NOMO-1 treated with dmso at 0.1 percent for 144 hours (cell line): Measurements from ENCODE around the gene TIE1.

ENCODE experiments used
- DNase-seq: peaks from one replicate; lab custom pipeline; 2025; ENCODE audit not compliant: unreplicated experiment; lab: John Stamatoyannopoulos, UW

TIE1 gene

GRCh38 chr1:43311521-43311920 lies 10.7 kb downstream of the TIE1 start:
- no peak for DNase-seq

- DNase-seq: no peak
Observed at GRCh38 chr1:43312212-43312623, 11.4 kb downstream of the TIE1 start.

GRCh38 chr1:43312663-43313515 lies 12.1 kb downstream of the TIE1 start:
- DNase-seq: no peak

- no peak for DNase-seq
Observed at GRCh38 chr1:43313771-43314170, 13.0 kb downstream of the TIE1 start.

- no peak for DNase-seq
Observed at GRCh38 chr1:43314233-43314632, 13.5 kb downstream of the TIE1 start.

GRCh38 chr1:43315481-43315880 lies 14.7 kb downstream of the TIE1 start:
- no peak for DNase-seq

- no peak for DNase-seq
Observed at GRCh38 chr1:43315963-43316737, 15.4 kb downstream of the TIE1 start.

- no peak for DNase-seq
Observed at GRCh38 chr1:43316738-43317520, 16.1 kb downstream of the TIE1 start.

- no peak for DNase-seq
Observed at GRCh38 chr1:43317817-43318471, 17.2 kb downstream of the TIE1 start.

GRCh38 chr1:43318831-43319230 lies 18.0 kb downstream of the TIE1 start:
- no peak for DNase-seq

- no peak for DNase-seq
Observed at GRCh38 chr1:43319288-43319687, 18.5 kb downstream of the TIE1 start.

- no peak for DNase-seq
Observed at GRCh38 chr1:43319766-43320165, 19.0 kb downstream of the TIE1 start.

GRCh38 chr1:43321331-43321891 lies 20.6 kb downstream of the TIE1 start:
- no peak for DNase-seq

GRCh38 chr1:43322506-43322905 lies 21.7 kb downstream of the TIE1 start:
- DNase-seq: no peak

GRCh38 chr1:43324810-43325209 lies 24.0 kb downstream of the TIE1 start:
- DNase-seq: no peak

- DNase-seq: no peak
Observed at GRCh38 chr1:43325381-43325780, 24.6 kb downstream of the TIE1 start.

- no peak for DNase-seq
Observed at GRCh38 chr1:43327549-43328292, 26.9 kb downstream of the TIE1 start.

GRCh38 chr1:43329995-43330751 lies 29.4 kb downstream of the TIE1 start:
- DNase-seq: no peak

- DNase-seq: no peak
Observed at GRCh38 chr1:43331688-43332087, 30.9 kb downstream of the TIE1 start.
